OCI-LY1 (cell line): ENCODE data around the gene IGFN1.

Experiments used
- EZH2 ChIP-seq: fragments of 200-600 bp; sonication (generic), shearing (Covaris generic); IDR thresholded peaks from 2 replicates; pipeline ENCODE4 v1.8.0; 2017; ENCODE audit warnings: borderline replicate concordance, mixed run types, mild to moderate bottlenecking, antibody characterized with exemption, low read length, moderate library complexity, mixed read lengths
- TF ChIP-seq, protein P1 (sequence below): fragments of 200-600 bp; sonication (generic), shearing (Covaris generic); IDR thresholded peaks from 2 replicates; pipeline ENCODE4 v1.5.1; 2017; ENCODE audit warnings: mild to moderate bottlenecking, antibody characterized with exemption, low read length, moderate library complexity, mixed read lengths

DNA sequence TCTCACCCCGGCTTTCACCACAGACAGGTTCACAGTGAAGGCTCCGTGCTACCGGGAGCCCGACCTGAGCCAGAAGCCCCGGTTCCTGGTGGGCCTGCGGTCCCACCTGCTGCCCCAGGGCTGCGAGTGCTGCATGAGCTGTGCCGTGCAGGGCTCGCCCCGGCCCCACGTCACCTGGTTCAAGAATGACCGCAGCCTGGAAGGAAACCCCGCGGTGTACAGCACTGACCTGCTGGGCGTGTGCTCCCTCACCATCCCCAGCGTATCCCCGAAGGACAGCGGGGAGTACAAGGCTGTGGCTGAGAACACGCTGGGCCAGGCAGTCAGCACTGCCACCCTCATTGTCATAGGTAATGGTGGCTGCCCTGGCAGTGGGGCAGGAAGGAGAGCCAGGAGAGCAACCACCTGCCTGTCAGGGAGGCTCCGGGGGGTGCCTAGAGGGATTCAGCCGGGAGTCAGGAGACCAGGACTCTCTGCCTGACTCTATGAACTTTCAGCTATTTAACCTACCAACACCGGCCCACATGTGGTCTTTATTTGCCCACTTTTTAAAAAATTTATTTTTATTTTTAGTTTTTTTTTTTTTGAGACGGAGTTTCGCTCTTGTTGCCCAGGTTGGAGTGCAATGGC is 36.4 kb downstream of the IGFN1 start:
- TF ChIP-seq, protein P1, sequence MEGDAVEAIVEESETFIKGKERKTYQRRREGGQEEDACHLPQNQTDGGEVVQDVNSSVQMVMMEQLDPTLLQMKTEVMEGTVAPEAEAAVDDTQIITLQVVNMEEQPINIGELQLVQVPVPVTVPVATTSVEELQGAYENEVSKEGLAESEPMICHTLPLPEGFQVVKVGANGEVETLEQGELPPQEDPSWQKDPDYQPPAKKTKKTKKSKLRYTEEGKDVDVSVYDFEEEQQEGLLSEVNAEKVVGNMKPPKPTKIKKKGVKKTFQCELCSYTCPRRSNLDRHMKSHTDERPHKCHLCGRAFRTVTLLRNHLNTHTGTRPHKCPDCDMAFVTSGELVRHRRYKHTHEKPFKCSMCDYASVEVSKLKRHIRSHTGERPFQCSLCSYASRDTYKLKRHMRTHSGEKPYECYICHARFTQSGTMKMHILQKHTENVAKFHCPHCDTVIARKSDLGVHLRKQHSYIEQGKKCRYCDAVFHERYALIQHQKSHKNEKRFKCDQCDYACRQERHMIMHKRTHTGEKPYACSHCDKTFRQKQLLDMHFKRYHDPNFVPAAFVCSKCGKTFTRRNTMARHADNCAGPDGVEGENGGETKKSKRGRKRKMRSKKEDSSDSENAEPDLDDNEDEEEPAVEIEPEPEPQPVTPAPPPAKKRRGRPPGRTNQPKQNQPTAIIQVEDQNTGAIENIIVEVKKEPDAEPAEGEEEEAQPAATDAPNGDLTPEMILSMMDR, result no peak
- TF ChIP-seq EZH2, result no peak
